ENCODE measurements around the gene LINGO1. TPM values are rescaled to one million over a fixed set of nuclear protein-coding genes. Genes with fewer than 3 reads are reported as not detected.

LINGO1 gene
- polyA plus RNA-seq, 1 donor, result 6.3 TPM

GRCh38 chr15:77631745-77632533 is 773 bp downstream of the LINGO1 start:
- no peak for DNase-seq (ENCODE audit: low read depth)

- DNase-seq (ENCODE audit: low read depth), result no peak
Measured at GRCh38 chr15:77630956-77631744, 1.6 kb downstream of the LINGO1 start.

- no peak for DNase-seq (ENCODE audit: low read depth)
Measured at GRCh38 chr15:77630056-77630455, 2.7 kb downstream of the LINGO1 start.

- DNase-seq (ENCODE audit: low read depth), result no peak
Measured at GRCh38 chr15:77629070-77630030, 3.4 kb downstream of the LINGO1 start.

- DNase-seq (ENCODE audit: low read depth), result no peak
Measured at GRCh38 chr15:77628010-77628409, 4.7 kb downstream of the LINGO1 start.

- DNase-seq (ENCODE audit: low read depth), result no peak
Measured at GRCh38 chr15:77627581-77627980, 5.1 kb downstream of the LINGO1 start.

- DNase-seq (ENCODE audit: low read depth), result no peak
Measured at GRCh38 chr15:77627067-77627466, 5.6 kb downstream of the LINGO1 start.

- DNase-seq (ENCODE audit: low read depth), result no peak
Measured at GRCh38 chr15:77626002-77626401, 6.7 kb downstream of the LINGO1 start.

- no peak for DNase-seq (ENCODE audit: low read depth)
Measured at GRCh38 chr15:77625376-77625775, 7.3 kb downstream of the LINGO1 start.

GRCh38 chr15:77624868-77625267 is 7.8 kb downstream of the LINGO1 start:
- no peak for DNase-seq (ENCODE audit: low read depth)

- no peak for DNase-seq (ENCODE audit: low read depth)
Measured at GRCh38 chr15:77623755-77624524, 8.8 kb downstream of the LINGO1 start.

GRCh38 chr15:77622934-77623754 is 9.6 kb downstream of the LINGO1 start:
- DNase-seq (ENCODE audit: low read depth), result no peak

- no peak for DNase-seq (ENCODE audit: low read depth)
Measured at GRCh38 chr15:77622209-77622933, 10.3 kb downstream of the LINGO1 start.

GRCh38 chr15:77621847-77622208 is 10.9 kb downstream of the LINGO1 start:
- DNase-seq (ENCODE audit: low read depth), result no peak

- DNase-seq (ENCODE audit: low read depth), result no peak
Measured at GRCh38 chr15:77620960-77621647, 11.6 kb downstream of the LINGO1 start.

- no peak for DNase-seq (ENCODE audit: low read depth)
Measured at GRCh38 chr15:77620297-77620696, 12.4 kb downstream of the LINGO1 start.

GRCh38 chr15:77619883-77620282 is 12.8 kb downstream of the LINGO1 start:
- no peak for DNase-seq (ENCODE audit: low read depth)

- DNase-seq (ENCODE audit: low read depth), result no peak
Measured at GRCh38 chr15:77617476-77618230, 15.1 kb downstream of the LINGO1 start.

Data from forelimb muscle (tissue), 1 donor.